Measurements from ENCODE around the gene KATNIP. TPM values are rescaled to one million over a fixed set of nuclear protein-coding genes. Genes with fewer than 3 reads are reported as not detected.

KATNIP gene
- 10.9 to 14.8 TPM (median 11.5 TPM) in 5 replicates for total RNA-seq (2022; extraction: Qiagen RNA extraction)

GRCh38 chr16:27549746-27550581, at the start of gene KATNIP, which contains the start of gene GTF3C1:
KATNIP (plus strand) TSS chr16:27550144; CDS start chr16:27550171, 27 bp downstream.
GTF3C1 (minus strand) TSS chr16:27549913; CDS start chr16:27549890, 23 bp downstream.

Other genes with a start within 250 kb of the KATNIP start
- 28.3 to 34.4 TPM (median 33.1 TPM) in 5 replicates for gene IL4R, start 236.2 kb upstream of the KATNIP start, total RNA-seq (2022; extraction: Qiagen RNA extraction)
- gene IL21R, start 148.0 kb upstream of the KATNIP start, total RNA-seq (2022; extraction: Qiagen RNA extraction), result 0.03 TPM in 2 of 5 replicates, not detected in the others
- 64.4 to 83.6 TPM (median 67.4 TPM) in 5 replicates for gene GTF3C1, start 231 bp upstream of the KATNIP start, total RNA-seq (2022; extraction: Qiagen RNA extraction)